HTERT RPE-1 (cell line): Measurements from ENCODE around the gene SH2D4B.

Source experiments
- in situ Hi-C: fragments of 300-500 bp; cut with MboI; formaldehyde crosslinking; loops from 4 replicates; pipeline ENCODE4 v1.14.3; 2020; ENCODE audit warnings: low sequenced_read_pairs

SH2D4B gene

GRCh38 chr10:80622153-80622552 lies 84.5 kb downstream of the SH2D4B start:
- in situ Hi-C loops: no loop called here

- in situ Hi-C loops: no loop called here
These were observed 92.6 kb downstream of the SH2D4B start for GRCh38 chr10:80630324-80630723.

- in situ Hi-C loops: no loop called here
These were observed 95.0 kb downstream of the SH2D4B start for GRCh38 chr10:80632742-80633141.

- in situ Hi-C loops: no loop called here
These were observed 95.7 kb downstream of the SH2D4B start for GRCh38 chr10:80633383-80633860.

GRCh38 chr10:80633910-80634309 lies 96.2 kb downstream of the SH2D4B start:
- in situ Hi-C loops: no loop called here

GRCh38 chr10:80642661-80643060 lies 105.0 kb downstream of the SH2D4B start:
- in situ Hi-C loops: no loop called here

- in situ Hi-C loops: no loop called here
These were observed 108.7 kb downstream of the SH2D4B start for GRCh38 chr10:80646366-80646765.

GRCh38 chr10:80647173-80647833 lies 109.6 kb downstream of the SH2D4B start:
- in situ Hi-C loops: no loop called here

- in situ Hi-C loops: no loop called here
These were observed 110.4 kb downstream of the SH2D4B start for GRCh38 chr10:80648106-80648505.

GRCh38 chr10:80649183-80649582 lies 111.5 kb downstream of the SH2D4B start:
- in situ Hi-C loops: no loop called here

- in situ Hi-C loops: no loop called here
These were observed 118.2 kb downstream of the SH2D4B start for GRCh38 chr10:80655898-80656297.

- in situ Hi-C loops: no loop called here
These were observed 120.4 kb downstream of the SH2D4B start for GRCh38 chr10:80658068-80658467.

- in situ Hi-C loops: no loop called here
These were observed 121.6 kb downstream of the SH2D4B start for GRCh38 chr10:80659289-80659688.

- in situ Hi-C loops: no loop called here
These were observed 122.6 kb downstream of the SH2D4B start for GRCh38 chr10:80660266-80660665.

GRCh38 chr10:80660736-80661135 lies 123.0 kb downstream of the SH2D4B start:
- in situ Hi-C loops: no loop called here

GRCh38 chr10:80661526-80661925 lies 123.8 kb downstream of the SH2D4B start:
- in situ Hi-C loops: no loop called here

GRCh38 chr10:80662429-80663261 lies 124.9 kb downstream of the SH2D4B start:
- in situ Hi-C loops: no loop called here

GRCh38 chr10:80664071-80664680 lies 126.5 kb downstream of the SH2D4B start:
- in situ Hi-C loops: no loop called here

- in situ Hi-C loops: no loop called here
These were observed 131.8 kb downstream of the SH2D4B start for GRCh38 chr10:80669485-80669884.

GRCh38 chr10:80670774-80671173 lies 133.1 kb downstream of the SH2D4B start:
- in situ Hi-C loops: no loop called here

GRCh38 chr10:80671847-80672246 lies 134.1 kb downstream of the SH2D4B start:
- in situ Hi-C loops: no loop called here

GRCh38 chr10:80672613-80673012 lies 134.9 kb downstream of the SH2D4B start:
- in situ Hi-C loops: no loop called here
